NOMO-1 treated with dmso at 0.1 percent for 144 hours (cell line): ENCODE data around the gene XRCC5.
"Not testable (repeated sequence)": the region's sequence is repeated elsewhere in the genome, so short reads cannot be mapped to it uniquely, and the experiment has no call there.

Source experiments
- DNase-seq: peaks from one replicate; lab custom pipeline; 2025; ENCODE audit not compliant: unreplicated experiment; lab: John Stamatoyannopoulos, UW

The XRCC5 gene

DNA sequence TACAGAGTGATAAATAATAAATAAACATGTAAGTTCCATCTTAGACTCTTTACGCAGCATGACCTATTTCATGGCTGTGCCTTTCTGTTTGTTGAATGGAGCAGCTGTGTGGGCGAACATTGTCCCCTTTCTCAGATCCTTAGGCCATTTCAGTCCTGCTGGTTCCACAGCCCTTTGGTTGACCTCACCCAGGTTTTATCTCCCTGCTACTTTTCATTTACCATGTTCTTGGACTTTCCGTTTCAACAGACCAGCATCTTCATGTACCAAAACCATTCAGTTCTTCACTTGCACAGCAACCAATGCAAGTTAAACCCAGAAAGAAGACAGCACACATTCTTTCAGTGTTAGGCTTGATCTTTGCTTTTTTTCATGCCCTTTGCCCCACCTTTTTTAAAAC is 83.8 kb downstream of the XRCC5 start:
- DNase-seq: no peak

DNA sequence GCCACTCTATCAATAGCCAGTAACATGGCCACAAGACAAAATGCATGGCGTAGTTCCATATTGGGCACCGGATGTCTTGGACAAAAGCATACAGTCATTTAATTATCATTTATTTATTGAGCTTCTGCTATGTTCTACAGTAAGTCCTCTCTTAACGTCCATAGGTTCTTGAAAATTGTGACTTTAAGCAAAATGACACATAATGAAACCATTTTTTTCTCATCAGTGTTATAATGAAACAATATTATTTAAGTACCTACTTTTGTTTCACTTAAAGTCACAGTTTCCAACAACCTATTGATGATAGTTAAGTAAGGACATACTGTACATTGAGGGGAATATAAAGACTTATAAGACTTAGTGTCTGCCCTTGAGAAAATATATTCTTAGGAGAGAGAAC is 84.9 kb downstream of the XRCC5 start:
- DNase-seq: no peak

DNA sequence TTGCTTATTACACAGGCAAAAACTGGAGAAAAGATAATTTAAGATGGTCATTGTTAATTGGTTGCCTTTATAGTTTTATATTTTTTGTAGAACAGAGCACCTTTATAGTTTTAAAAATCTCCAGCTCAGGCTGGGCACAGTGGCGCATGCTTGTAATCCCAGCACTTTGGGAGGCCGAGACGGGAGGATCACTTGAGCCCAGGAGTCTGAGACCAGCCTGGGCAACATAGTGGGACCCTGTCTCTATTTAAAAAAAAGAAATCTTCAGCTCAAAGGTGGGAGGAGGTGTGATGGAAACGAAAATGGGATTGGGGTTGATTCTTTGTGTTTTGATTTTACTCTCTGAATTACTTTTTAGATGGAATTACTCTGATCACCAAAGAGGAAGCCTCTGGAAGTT is 85.4 kb downstream of the XRCC5 start:
- DNase-seq: no peak

DNA sequence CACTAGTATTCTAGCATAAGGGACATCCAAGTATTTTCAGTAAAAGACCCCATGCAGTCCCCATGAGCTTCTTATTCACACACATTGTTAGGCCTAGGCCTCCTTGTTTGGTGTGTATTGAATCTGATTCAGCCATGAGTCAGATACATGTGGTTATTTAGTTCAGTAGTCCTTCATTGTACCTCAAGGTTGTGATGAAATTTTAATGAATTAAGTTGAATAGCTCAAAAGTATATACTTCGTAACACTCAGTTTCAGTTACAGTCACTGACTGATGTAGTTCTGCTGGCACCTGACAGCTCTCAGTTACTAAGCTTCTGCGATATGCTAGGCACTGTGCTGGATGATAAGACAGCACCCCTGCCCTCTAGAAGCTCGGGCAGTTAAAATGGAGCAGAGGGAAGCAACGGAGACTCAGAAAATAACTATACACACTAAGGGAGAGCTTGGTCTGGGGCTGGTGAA is 86.4 kb downstream of the XRCC5 start:
- DNase-seq: no peak

DNA sequence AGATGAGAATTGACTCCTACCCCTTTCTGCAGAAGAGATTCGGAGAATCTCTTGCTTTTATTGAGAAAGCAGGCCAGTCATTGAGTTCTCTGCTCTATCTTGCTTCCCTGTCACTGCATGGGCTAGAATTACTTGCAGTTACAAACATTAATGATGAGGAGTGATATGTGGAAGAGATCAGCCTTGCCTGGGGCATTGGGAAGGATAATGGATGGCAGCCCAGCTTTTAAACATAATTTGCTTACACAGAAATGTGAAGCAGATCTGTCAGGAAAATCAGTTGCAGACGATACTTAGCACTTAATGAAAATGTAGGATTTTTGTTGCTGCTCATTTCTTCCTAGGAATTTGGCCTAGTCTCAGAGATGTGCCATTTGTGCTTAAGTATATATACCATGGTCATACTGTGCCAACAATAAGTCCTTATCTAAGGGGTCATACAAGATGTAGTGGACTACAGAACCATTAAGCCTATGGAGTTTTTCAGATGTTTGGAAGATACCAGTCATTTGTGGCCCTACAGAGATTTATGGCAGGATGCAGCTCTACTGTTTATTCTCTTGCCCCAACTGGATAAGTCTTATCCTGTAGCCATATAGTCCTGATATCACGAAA is 92.7 kb downstream of the XRCC5 start:
- DNase-seq: no peak

DNA sequence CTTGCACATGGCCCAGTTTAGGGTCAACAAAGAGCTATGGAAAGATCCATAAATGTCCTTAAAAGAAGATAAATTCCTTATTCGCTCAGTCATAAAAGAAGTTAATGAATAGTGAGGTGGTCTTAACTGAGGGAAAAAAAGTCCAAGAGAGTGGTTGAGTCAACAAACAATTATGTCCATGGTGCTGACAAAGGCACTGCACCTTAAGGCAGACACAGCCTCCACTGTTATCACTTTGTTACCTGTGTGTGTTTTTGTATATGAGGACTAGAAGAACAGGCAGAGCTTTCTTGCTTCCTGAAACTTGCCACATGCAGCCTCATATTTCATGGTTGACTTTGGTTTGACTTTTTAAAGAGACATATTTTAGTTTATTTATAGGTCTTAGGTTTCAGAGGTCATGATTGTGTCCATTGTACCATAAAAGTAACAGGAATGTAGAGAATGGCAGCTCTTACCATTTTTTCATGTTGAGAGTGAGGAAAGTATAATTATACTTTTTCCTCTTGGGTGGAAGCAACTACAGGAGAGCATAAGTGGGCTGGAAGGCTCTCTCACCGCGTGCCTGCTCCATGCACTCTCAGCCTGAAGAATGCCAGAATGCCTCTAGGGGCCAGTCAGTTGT is 93.6 kb downstream of the XRCC5 start:
- DNase-seq: no peak

DNA sequence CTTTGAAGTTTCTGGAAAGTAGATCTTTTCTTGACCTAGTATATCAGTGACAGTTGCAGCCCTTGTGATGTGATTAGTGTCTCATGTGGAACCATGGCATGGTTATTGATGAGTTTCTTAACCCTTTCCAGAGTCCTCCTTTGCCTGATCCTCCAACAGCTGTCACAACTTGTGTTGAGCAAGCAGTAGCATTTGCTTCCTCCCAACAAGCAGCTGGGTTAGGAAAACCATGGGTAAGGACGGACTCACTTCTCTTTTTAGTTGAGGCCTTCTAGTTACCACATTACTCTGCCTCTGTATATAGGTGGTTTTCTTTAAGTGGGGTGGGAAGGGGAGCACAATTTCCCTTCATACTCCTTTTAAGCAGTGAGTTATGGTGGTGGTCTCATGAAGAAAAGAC is 96.3 kb downstream of the XRCC5 start:
- DNase-seq: no peak

DNA sequence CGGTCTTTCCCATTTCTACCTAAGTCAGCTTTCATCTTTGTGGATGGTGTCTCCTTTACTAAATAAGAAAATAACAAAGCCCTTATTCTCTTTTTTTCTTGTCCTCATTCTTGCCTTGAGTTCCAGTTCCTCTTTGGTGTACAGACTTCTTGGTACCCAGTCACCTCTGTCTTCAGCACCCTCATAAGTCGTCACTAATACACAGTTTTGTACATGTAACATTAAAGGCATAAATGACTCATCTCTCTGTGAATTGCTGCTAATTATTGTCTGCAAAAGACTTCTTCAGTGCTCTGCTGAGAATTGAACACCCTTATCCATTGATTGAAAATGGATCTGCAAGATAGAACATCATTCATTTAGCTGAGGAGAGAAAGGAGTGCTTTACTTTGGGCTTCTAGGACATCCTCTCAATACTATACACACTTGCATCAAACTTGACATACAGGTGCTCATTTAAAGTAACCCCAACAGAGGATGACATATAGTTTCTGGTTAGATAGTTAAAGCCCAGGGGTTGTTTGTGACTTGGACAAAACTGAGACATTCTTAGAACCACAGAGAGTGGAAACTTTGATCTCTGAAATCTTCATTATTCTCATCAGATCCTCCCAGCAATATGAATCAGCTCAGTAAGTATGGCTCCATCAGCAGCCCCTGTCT is 97.0 kb downstream of the XRCC5 start:
- DNase-seq: no peak

DNA sequence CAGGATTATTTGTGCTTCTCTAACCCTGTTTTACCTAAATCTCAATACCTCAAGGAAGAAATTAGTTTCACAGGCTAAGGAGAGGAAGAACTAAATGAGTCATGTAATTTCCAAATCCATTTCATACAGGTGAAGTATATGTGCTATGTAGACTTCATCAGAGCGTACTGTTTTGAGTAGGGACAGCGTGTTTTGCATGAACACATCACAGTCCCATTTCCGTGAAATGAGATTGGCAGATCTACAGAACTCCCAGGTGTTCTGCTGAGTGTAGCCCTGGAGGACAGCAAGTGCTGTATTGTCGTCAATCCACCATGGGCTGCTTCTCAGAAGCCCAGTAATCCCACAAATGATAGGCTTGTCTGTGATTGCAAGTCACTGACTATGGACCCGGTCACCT is 97.7 kb downstream of the XRCC5 start:
- DNase-seq: no peak

DNA sequence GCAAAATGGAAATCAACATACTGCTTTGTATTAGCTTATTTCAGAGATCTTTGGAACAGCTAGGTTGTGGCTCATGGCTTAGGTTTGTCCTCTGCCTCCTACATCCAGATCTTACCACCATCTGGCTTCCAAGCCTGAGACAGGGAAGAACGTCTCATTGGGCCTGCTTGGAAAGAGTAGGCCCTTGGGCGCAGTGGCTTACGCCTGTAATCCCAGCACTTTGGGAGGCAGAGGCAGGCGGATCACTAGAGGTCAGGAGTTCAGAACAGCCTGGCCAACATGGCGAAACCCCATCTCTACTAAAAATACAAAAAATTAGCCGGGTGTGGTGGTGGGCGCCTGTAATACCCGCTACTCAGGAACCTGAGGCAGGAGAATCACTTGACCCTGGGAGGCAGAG is 99.5 kb downstream of the XRCC5 start:
- DNase-seq: not testable (repeated sequence)

DNA sequence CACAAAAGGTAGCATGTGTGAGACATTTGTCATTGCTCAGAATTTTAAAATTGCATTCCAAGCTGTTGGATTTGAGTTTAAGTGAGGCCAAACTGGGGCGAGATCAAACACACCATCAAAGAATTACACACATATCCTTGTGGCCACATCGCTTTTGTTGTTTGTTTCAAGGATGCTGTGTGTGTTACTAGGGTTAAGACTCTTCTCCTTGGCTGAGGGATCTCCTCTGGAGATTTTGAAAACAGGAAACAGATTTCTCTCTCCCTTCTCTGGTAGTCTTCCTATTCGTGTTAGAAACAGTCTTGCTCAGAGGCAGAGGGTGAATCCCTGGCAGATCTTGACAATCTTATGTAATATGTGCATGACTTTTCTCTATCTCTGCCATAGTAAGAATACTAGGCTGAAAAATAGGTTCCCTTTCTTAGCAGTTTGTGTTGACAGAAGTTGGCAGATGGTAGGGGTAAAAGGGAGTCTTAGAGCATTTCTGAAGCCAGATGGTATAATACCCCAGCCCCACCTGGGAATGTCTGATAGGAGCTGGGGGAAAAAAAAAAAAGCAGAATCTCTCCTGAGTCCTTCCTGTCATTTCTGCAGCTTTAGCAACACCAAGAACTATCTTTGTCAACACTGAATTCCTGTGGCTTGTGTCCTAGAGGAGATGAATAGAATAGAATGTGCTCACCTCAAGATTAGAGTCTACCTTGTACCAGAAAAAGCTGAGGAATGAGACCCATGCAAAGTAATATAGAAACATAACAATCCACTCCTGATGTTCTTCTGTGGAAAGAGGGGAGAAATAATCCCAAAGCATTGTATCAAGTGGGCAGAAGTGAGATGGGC is 101.8 kb downstream of the XRCC5 start:
- DNase-seq: no peak

DNA sequence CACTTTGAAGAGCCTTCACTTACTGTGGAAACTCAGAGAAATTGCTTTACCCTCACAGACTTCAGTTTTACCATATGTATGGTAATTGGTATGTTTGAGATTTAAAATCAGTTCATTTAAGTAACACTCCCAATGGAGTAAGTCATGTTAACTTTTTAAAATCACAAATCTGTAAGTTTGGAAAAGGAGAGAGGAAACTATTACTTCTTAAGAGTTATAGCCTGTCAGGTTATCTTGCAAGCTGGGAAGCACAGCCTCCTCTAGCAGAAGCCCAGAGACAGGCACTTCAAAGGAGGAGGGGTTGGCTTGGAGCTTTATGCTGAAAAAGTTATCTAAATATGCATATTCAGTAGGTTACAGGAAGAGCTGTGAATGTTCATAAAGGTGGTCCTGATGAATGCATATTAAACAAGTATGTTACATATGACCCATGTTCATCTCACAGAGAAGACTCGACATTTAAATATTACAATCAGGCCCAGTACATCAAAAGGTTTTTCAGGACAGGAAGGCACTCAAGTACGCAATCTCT is 102.5 kb downstream of the XRCC5 start:
- no peak for DNase-seq

DNA sequence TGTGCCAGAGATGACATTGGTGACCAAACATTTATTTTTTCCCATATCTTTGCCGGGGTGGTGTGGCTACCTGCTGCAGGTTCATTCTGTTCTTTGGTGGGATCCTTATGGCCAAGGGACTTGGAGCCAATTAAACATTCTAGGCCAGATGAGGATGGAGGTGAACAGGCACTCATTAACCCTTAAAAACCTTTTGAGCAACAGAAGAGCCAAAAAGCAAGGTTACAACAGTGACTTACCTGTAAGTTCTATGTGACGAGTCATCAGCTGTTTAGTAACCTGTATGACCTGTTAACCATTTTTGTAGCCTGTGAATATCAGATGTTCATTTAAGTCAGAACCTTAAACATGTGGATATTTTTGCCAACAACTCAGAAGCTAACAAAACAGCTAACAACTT is 105.6 kb downstream of the XRCC5 start:
- no peak for DNase-seq

DNA sequence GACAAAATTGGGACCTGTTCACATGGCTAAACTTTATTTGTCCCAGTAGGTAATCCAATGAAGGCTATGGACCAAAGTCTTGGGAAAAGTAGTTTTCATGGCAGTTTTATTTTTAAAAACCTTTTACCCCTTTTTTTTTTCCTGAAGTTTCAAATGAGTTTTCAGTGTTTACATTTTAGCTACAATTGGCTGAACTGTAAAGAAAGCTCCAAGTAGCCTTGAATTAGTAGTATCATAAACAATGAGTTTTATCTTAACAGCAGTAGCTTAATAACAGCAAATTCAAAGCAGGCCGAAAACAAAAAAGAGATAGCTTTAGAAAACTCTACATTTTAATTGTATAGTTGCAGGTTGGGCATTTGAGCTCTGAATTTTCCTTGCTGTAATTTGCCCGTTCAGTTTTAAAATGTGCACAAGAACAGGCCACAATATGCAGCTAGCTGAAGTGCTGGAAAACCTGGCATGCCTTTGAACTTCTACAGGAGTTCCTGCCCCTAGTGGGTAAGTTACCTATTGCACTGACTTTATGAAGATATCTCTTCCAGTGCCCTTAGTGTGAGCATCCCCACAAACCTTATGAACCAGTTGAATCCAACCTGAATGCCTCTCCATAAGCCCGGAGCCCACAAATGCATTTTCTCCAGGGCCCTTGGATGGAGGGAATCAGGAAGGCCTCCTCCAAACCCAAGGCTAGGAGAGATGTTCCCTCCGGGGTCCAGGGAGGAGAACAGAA is 106.7 kb downstream of the XRCC5 start:
- no peak for DNase-seq

DNA sequence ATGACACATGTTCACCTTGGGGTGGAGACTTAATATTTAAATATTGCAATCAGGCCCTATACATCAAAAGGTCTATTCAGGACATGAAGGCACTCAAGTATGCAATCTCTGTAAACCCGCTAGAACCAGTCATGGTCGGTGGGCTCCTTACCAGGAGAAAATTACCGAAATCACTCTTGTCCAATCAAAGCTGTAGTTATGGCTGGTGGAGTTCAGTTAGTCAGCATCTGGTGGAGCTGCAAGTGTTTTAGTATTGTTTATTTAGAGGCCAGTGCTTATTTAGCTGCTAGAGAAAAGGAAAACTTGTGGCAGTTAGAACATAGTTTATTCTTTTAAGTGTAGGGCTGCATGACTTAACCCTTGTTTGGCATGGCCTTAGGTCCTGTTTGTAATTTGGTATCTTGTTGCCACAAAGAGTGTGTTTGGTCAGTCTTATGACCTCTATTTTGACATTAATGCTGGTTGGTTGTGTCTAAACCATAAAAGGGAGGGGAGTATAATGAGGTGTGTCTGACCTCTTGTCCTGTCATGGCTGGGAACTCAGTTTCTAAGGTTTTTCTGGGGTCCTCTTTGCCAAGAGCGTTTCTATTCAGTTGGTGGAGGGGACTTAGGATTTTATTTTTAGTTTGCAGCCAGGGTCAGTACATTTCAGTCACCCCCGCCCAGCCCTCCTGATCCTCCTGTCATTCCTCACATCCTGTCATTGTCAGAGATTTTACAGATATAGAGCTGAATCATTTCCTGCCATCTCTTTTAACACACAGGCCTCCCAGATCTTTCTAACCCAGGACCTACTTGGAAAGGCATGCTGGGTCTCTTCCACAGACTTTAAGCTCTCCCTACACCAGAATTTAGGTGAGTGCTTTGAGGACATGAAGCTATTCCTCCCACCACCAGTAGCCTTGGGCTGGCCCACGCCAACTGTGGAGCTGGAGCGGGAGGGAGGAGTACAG is 108.1 kb downstream of the XRCC5 start:
- DNase-seq: no peak

DNA sequence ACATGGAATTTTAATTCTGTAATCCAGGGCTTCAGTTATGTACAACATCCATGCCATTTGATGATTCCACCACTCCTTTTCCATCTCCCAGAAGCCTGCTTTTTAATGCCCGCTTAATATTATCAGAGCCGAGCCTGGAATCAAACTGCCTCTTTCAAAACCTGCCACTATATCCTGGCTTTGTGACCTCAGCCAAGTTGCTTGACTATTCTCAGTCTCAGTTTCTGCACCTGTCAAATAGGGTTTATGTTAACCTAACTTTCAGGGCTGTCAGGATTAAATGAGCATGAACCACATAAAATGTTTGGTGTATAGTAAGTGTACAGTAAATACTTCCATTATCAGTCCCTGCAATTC is 108.7 kb downstream of the XRCC5 start:
- DNase-seq: no peak

DNA sequence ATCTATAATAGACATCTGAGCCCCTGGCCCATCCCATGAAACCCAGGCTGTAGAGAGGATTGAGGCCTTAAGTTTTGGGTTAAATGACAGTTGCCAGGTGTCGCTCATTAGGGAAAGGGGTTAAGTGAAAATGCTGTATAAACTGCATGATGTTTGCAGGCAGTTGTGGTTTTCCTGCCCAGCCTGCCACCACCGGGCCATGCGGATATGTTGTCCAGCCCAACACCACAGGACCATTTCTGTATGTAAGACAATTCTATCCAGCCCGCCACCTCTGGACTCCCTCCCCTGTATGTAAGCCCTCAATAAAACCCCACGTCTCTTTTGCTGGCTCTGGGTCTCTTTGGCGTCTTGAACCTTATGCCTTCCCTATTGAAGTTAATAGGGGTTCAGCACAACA is 110.7 kb downstream of the XRCC5 start:
- DNase-seq: no peak

DNA sequence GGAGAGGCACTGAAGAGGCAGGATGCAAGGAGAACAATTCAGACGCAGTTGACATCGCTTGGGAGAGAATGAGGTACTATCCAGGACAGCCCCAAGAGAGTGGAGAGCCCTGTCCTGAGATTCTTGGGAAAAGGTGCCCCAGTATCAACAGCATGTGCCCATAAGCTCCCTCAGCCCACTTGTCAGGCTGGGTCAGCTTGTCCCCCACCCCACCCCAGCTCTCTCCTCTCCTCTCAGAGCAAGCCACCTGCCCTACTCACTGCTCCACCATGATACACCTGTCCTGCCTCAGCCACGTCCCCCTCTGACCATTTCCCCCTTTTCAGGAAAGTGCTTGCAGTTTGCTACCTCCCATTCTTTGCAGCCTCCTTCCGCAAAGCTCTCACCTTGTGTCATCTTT is 111.8 kb downstream of the XRCC5 start:
- DNase-seq: no peak

DNA sequence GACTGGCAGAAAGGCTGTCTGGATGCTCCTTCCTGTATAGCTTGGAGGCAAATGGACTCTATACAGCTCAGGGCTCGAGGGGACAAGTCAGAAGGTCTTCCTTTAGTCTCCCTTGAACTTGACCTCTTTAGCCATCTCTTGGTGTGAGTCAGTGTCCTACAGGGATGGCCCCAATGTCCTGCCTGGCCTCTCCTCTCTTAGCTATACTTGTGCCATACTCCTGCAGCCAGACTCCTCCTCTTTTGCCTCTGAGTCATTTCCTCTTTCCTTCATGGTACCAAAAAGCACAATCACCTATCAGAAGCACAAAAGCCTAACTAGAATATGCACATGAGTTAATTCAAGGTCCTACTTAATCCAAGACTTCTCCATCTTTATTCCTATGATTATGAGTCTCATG is 112.7 kb downstream of the XRCC5 start:
- no peak for DNase-seq
